ENCODE measurements around the gene KSR1.

GRCh38 chr17:27668488-27668823, 212.2 kb downstream of the KSR1 start:
- TF ChIP-seq CTCF (IDR thresholded peaks at IDR 0.05) (no peak), POLR2A (IDR thresholded peaks at IDR 0.05) (no peak)

All from uterus (tissue), 2 donors.